Thyroid gland (tissue), 4 donors: ENCODE measurements around the gene CYBC1. TPM values are rescaled to one million over a fixed set of nuclear protein-coding genes. Genes with fewer than 3 reads are reported as not detected.
"Not testable (repeated sequence)": the region's sequence is repeated elsewhere in the genome, so short reads cannot be mapped to it uniquely, and the experiment has no call there.

ENCODE experiments used
- DNase-seq, 2 donors: peaks; one replicate each; pipeline ENCODE4 v3.0.0-alpha.2; 2019
- H3K27ac ChIP-seq, 3 donors: fragments of 200-600 bp; sonication (generic); 1 replicate in 2 of 3; 2 replicates in 1 of 3; pipeline ENCODE4 v1.5.1; 2016 to 2019; ENCODE audit warnings: mild to moderate bottlenecking in 1 of 3, moderate library complexity in 1 of 3
- H3K27me3 ChIP-seq: fragments of 200-600 bp; sonication (generic); one replicate; pipeline ENCODE4 v1.5.1; 2019
- H3K36me3 ChIP-seq, 2 donors: fragments of 200-600 bp; sonication (generic); one replicate each; pipeline ENCODE4 v1.5.1; 2016 to 2019
- H3K4me1 ChIP-seq, 2 donors: fragments of 200-600 bp; sonication (generic); one replicate each; pipeline ENCODE4 v1.5.1; 2017 to 2019
- H3K4me3 ChIP-seq, 3 donors: fragments of 200-600 bp; sonication (generic); replicated peaks in 1 of 3; 1 replicate in 2 of 3; 2 replicates in 1 of 3; pipeline ENCODE4 v1.5.1; 2016; ENCODE audit warnings: mild to moderate bottlenecking in 1 of 3
- H3K9me3 ChIP-seq: fragments of 200-600 bp; sonication (generic); one replicate; pipeline ENCODE4 v1.5.1; 2017
- CTCF ChIP-seq, 6 experiments: fragments of 200-600 bp in 3 of 6; fragments of 450-650 bp in 3 of 6; sonication (generic) in 3 of 6; IDR thresholded peaks; one replicate each; pipeline ENCODE4 v1.5.1; 2016 to 2019; ENCODE audit warnings: antibody characterized with exemption in 6 of 6, mild to moderate bottlenecking in 2 of 6, inconsistent platforms in 1 of 6, moderate library complexity in 1 of 6
- POLR2A ChIP-seq, 2 donors: fragments of 450-650 bp; IDR thresholded peaks; one replicate each; pipeline ENCODE4 v1.6.1; 2017; ENCODE audit warnings: antibody characterized with exemption in 2 of 2, mild to moderate bottlenecking in 2 of 2, moderate library complexity in 1 of 2
- WGBS, 2 donors: methylation state at CpG; one replicate each; pipeline ENCODE4 v1.1.5; 2017; 5-methylcytosine and 5-hydroxymethylcytosine counted together
- intact Hi-C: fragments of 100-400 bp; cut with DNase I; formaldehyde crosslinking; loops from one replicate; pipeline ENCODE4 v1.15.1; 2023
- total RNA-seq, 4 donors: library from RNA; depleted of rRNA; stranded (reverse); fragments of >200 nt; gene quantifications; one replicate each; pipeline ENCODE4 v1.2.3, GENCODE V29; 2016

The CYBC1 gene
- total RNA-seq, 4 donors from 2014 or later = 51.2 to 66.6 (median 53.6) TPM

DNA sequence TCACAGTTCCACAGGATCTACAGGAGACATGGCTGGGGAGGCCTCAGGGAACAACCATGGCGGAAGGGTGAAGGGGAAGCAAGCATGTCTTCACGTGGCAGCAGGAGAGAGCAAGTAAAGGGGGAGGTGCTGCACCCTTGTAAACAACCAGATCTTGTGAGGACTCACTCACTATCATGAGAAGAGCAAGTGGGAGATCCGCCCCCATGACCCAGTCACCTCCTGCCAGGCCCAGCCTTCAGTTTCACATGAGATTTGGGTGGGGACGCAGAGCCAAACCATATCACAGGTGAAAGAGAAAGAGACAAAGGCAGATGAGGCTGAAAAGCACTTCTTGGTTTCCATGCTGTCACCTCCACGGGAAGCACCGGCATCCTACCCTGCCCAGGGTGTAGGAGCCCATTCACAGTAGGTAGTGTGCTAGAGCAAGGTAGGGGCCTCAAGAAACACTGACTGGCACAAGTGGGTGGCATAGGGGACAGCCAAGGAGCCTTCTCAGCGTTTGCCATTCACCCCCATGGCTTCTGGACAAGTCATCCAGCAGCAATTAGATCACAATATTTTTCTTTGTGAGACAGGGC, 14.6 kb upstream of the CYBC1 start:
- Histone ChIP-seq H3K4me3 (no peak overlapping the region), H3K9me3 (no peaks in the 10 kb centered on the region), H3K27me3 (no peaks in the 10 kb centered on the region), H3K36me3 (peaks cover 56 to 62% of the 10 kb centered on the region in 2 donors), H3K27ac (no peak overlapping the region), H3K4me1 (no peaks in the 10 kb centered on the region)
- WGBS, 2 donors = 86 to 87% methylated on average over 7 of the region's 7 CpGs
- intact Hi-C loops = no loop called here
- no peak for DNase-seq
- TF ChIP-seq POLR2A (IDR thresholded peaks at IDR 0.05) (no peak), CTCF (IDR thresholded peaks at IDR 0.05) (no peak)

- WGBS, 2 donors = 94 to 95% methylated on average over 11 of the region's 11 CpGs
- H3K27ac ChIP-seq = no peak overlapping the region
- no peak overlapping the region for H3K4me3 ChIP-seq
- DNase-seq = no peak
- intact Hi-C loops = no loop called here
- TF ChIP-seq CTCF (IDR thresholded peaks at IDR 0.05) = no peak
- TF ChIP-seq POLR2A (IDR thresholded peaks at IDR 0.05) = no peak
- no peaks in the 10 kb centered on the region for H3K27me3 ChIP-seq
- H3K36me3 ChIP-seq = peaks cover 52 to 62% of the 10 kb centered on the region in 2 donors
- H3K9me3 ChIP-seq = no peaks in the 10 kb centered on the region
- peaks cover 1 to 2% of the 10 kb centered on the region in 2 donors for H3K4me1 ChIP-seq
Observed at GRCh38 chr17:82464567-82464929, 14.0 kb upstream of the CYBC1 start.

- Histone ChIP-seq H3K36me3 (peaks cover 47 to 60% of the 10 kb centered on the region in 2 donors), H3K9me3 (no peaks in the 10 kb centered on the region), H3K27ac (peak overlapping the region in 2 of 3 donors; percentile 11 to 24), H3K4me3 (no peak overlapping the region), H3K27me3 (no peaks in the 10 kb centered on the region), H3K4me1 (peaks cover 6 to 7% of the 10 kb centered on the region in 2 donors)
- intact Hi-C loops = no loop called here
- no peak for DNase-seq
- TF ChIP-seq CTCF (IDR thresholded peaks at IDR 0.05) = no peak
- no peak for TF ChIP-seq POLR2A (IDR thresholded peaks at IDR 0.05)
- 75 to 77% methylated on average over 7 of the region's 7 CpGs for WGBS, 2 donors
Observed at GRCh38 chr17:82463925-82464566, 13.5 kb upstream of the CYBC1 start.

GRCh38 chr17:82463391-82463790, 12.8 kb upstream of the CYBC1 start:
- Histone ChIP-seq H3K9me3 (no peaks in the 10 kb centered on the region), H3K4me3 (no peak overlapping the region), H3K4me1 (peaks cover 7% of the 10 kb centered on the region in 2 donors), H3K27me3 (no peaks in the 10 kb centered on the region), H3K36me3 (peaks cover 40 to 53% of the 10 kb centered on the region in 2 donors), H3K27ac (peak overlapping the region in 2 of 3 donors; percentile 11 to 24)
- WGBS, 2 donors = 82 to 89% methylated on average over 6 of the region's 6 CpGs
- no peak for TF ChIP-seq POLR2A (IDR thresholded peaks at IDR 0.05)
- TF ChIP-seq CTCF (IDR thresholded peaks at IDR 0.05) = no peak
- DNase-seq = no peak
- intact Hi-C loops = no loop called here

DNA sequence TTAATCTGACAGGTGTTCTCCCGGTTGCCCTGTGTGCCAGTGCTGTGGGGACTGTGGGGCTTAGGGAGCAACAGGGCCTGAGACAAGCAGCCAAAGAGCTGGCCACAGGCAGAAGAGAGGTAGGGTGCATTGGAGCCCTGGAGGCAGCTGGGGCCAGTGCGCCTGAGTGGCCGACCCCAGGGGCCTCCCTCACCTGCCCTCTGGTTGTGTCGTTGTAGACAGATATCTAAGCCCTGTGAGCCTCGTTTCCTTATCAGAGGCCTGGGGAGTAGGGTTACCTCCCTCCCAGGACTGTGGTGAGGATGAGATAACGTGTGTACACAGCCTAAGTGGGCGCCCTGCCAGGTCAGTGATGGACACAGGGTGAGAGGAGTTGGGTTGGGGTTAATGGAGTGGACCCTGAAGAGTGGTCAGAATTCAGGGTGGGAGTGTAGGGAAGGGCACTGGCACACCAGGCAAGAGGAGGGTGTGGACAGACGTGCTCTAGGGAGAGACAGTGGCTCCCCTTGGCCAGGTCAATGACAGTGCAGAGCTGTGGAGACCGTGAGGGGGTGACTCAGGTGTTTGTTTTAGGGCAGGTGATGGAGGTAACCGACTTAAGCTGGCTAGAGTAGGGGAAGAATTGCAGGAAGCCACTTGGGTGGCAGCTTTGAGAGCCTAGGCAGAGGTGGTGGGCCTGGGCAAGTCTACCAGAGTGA, 11.4 kb upstream of the CYBC1 start:
- intact Hi-C loops = no loop called here
- Histone ChIP-seq H3K27ac (no peak overlapping the region), H3K9me3 (no peaks in the 10 kb centered on the region)

GRCh38 chr17:82459936-82460335, 9.4 kb upstream of the CYBC1 start:
- H3K27ac ChIP-seq, DNase-seq, H3K27me3 ChIP-seq, H3K4me3 ChIP-seq, H3K9me3 ChIP-seq, intact Hi-C loops: not testable (repeated sequence)
- Histone ChIP-seq H3K4me1 (peaks cover 13 to 19% of the 10 kb centered on the region in 2 donors), H3K36me3 (peaks cover 24 to 39% of the 10 kb centered on the region in 2 donors)
- WGBS, 2 donors = 89 to 94% methylated on average over 9 of the region's 9 CpGs

More for the DNA sequence above, 11.4 kb upstream of the CYBC1 start:
- no peak for DNase-seq
- H3K27me3 ChIP-seq = no peaks in the 10 kb centered on the region
- peaks cover 40 to 51% of the 10 kb centered on the region in 2 donors for H3K36me3 ChIP-seq
- H3K4me1 ChIP-seq = peaks cover 13 to 16% of the 10 kb centered on the region in 2 donors
- 75 to 78% methylated on average over 10 of the region's 10 CpGs for WGBS, 2 donors
- no peak overlapping the region for H3K4me3 ChIP-seq
- TF ChIP-seq CTCF (IDR thresholded peaks at IDR 0.05) (no peak), POLR2A (IDR thresholded peaks at IDR 0.05) (no peak)
